ENCODE data around the gene TNNC2.

DNA sequence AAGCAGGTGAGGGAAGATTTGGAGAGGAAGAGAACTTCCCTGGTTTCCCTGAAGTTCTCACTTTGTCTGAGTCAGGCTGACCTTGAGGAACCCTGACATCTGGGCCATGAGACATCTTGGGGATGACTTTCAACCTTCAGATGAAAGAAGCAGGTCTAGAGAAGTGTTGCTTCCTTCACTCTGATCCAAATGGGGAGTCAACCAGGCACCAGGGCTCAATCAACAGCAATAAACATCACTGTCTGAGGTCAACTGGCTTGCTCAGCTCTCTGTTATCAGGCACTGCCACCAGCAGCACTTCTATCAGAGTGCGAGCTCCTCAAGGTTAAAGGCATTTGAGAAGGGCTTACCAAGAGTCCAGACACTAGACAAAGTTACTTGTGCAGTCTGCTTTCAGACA lies 23.8 kb upstream of the TNNC2 start:
- TF ChIP-seq, protein P1, sequence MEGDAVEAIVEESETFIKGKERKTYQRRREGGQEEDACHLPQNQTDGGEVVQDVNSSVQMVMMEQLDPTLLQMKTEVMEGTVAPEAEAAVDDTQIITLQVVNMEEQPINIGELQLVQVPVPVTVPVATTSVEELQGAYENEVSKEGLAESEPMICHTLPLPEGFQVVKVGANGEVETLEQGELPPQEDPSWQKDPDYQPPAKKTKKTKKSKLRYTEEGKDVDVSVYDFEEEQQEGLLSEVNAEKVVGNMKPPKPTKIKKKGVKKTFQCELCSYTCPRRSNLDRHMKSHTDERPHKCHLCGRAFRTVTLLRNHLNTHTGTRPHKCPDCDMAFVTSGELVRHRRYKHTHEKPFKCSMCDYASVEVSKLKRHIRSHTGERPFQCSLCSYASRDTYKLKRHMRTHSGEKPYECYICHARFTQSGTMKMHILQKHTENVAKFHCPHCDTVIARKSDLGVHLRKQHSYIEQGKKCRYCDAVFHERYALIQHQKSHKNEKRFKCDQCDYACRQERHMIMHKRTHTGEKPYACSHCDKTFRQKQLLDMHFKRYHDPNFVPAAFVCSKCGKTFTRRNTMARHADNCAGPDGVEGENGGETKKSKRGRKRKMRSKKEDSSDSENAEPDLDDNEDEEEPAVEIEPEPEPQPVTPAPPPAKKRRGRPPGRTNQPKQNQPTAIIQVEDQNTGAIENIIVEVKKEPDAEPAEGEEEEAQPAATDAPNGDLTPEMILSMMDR (IDR thresholded peaks at IDR 0.05; ENCODE audit: low read depth, low read length), result no peak
- TF ChIP-seq MYC (IDR thresholded peaks at IDR 0.05; ENCODE audit: low read depth, low read length), result no peak
- TF ChIP-seq, protein P2, sequence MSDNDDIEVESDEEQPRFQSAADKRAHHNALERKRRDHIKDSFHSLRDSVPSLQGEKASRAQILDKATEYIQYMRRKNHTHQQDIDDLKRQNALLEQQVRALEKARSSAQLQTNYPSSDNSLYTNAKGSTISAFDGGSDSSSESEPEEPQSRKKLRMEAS (IDR thresholded peaks at IDR 0.05; ENCODE audit: low read depth, low read length), result no peak
